ENCODE data around the gene AKIP1.
"Not testable (repeated sequence)": the region's sequence is repeated elsewhere in the genome, so short reads cannot be mapped to it uniquely, and the experiment has no call there.

The AKIP1 gene, protein sequence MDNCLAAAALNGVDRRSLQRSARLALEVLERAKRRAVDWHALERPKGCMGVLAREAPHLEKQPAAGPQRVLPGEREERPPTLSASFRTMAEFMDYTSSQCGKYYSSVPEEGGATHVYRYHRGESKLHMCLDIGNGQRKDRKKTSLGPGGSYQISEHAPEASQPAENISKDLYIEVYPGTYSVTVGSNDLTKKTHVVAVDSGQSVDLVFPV

DNA sequence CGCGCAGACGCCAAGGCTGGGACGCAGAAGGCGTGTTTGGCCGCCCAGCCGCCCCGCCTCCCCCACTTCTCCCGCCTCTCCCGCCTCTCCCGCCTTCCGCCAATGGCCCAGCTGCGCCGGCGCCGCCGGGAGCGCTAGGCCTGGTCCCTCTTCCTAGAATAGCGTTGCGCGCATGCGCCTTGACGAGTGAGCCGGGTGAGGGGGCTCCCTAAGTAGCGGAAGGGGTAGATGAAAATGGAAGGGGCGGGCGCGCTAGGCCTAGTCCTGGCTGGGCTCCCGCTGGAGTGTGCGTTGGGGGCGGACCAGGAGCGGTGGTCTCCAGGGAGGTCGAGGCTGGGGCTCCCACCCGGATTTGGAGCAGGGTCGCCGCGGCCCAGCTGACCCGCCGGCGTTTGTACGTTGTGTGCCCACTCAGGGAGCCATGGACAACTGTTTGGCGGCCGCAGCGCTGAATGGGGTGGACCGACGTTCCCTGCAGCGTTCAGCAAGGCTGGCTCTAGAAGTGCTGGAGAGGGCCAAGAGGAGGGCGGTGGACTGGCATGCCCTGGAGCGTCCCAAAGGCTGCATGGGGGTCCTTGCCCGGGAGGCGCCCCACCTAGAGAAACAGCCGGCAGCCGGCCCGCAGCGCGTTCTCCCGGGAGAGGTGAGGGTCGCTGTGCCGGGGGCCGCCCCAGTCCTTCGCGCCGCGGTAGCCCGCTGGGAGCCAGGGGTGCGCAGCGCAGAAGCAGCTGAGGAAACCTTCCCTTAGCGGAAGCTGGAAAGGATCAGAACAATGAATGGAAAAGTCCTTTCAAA lies at the start of gene AKIP1:
TSS of gene AKIP1 (plus strand) at position 161 of the 795 bp plus-strand sequence. CDS start at position 422, 261 bp downstream.
- DNase-seq: peak; percentile 72 to 83

DNA sequence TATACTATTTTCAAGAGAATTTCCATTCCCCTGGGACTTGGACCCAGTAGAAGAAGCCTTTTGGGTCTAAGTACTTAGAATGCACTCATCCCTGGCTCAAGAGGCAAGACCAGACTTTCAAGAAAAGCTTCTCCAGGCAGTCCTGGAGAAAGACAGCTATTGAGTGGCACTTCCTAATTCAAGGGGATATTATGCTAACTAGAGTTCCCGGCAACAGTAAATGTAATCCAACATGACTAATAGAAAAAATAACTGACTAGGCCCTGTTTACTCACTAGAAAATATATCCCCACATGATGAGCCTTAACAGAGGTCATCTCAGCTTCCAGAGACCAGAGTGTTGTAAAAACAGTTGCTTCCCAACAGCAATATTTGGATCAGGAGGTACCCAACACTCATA lies 47.2 kb upstream of the AKIP1 start:
- no peak for DNase-seq

DNA sequence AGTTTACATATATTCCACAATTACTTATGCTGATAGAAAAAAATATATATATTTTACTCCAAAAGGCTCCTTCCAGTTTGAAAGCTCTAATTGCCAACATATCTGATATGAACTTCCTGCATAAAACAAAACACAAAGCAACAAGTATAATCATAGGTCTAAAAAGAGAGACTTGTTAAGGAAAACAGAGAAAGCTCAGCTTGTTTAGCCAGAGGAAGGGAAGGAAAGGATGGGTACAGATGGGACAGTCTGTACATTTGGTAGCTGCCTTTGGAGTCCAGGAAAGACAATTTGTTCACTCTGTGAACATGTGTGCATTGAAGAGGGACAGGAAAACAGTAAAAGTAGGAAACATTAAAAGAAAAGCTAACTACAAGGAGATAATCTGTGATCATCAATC lies 45.7 kb upstream of the AKIP1 start:
- DNase-seq: no peak

DNA sequence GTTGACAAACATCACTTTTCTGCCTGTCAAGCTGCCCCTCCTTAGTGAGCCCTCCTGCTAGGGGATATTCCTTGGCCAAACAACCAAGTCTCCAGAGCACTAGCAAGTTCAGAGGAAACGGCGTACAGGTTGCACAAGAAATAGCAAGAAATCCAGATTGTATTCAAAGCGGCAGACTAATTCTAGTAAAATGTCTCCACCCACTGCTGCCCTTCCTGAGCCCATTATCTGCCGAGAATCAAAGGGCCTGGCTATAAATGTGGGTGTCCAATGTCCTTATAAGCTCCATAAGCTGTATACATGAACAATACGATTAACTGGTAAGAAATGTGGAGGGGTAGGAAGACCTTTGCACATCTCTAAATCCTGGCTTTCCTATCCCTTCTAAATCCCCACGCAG lies 44.0 kb upstream of the AKIP1 start:
- DNase-seq: no peak

DNA sequence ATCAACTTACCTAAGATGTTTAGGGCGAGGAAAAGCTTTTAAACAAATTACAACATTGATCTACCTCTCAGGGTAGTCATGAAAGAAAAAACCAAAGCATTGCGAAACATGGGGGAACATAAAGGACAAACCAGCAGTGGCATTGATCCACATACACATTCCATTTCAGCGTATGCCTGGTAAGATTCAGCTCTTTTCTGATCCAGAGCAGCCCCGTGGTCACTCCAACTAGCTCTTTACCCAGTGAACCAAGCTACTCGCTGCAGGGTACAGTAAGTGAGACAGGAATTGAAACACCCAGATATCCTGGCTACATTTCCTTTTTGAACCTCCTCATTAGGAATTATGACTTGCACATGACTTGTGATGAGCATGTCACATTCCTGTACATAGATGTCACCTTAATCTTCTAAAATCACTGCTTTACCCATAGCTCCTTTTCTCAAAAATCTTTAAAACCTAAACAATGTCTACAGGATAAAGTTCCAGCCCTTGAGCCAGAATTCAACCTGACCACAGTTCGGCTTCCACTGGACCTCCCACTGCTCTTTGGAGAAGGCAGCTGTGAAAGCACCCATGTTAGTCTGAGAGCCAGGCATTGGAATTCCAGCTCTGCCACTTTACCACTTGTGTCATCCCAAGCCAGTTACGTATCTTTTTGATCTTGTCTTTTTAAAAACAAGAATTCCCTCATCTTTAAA lies 42.9 kb upstream of the AKIP1 start:
- DNase-seq: no peak

DNA sequence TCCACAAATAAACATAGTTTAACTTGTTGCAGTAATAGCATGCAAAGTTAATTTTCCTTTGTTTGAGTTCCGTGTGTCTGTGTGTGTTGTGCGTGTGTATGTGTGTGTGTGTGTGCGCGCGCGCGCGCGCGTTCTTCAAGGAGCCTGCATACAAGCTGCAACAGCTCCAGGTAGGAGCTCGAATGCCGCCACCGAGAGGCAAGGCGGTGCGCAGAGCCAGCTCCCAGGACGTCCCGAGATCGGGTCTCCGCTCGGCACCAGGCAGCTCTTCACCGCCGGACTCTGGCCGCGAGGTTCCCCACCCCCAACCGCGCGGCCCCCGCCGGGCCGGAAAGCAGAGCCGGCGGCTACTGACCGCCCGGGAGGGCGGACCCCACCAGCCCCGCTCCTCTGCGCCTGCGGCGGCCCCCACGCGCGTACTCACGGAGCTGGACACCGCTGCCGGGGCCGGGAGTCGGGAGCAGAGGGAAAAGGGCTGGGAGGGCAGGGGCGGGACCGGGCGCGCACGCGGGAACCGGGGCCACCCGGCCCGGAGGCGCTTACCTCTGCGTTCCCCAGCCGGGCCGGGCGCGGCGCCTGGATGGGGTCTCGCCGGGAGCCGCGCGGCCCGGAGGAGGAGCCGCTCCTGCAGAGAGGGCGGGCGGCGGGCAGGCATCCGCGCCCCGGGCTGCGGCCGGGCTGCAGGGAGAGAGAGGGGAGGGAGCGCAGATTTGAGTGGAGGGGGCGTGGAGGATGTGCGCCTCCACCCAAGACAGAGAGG lies 40.4 kb upstream of the AKIP1 start:
- DNase-seq: peak in 1 of 2 experiments; percentile 7

DNA sequence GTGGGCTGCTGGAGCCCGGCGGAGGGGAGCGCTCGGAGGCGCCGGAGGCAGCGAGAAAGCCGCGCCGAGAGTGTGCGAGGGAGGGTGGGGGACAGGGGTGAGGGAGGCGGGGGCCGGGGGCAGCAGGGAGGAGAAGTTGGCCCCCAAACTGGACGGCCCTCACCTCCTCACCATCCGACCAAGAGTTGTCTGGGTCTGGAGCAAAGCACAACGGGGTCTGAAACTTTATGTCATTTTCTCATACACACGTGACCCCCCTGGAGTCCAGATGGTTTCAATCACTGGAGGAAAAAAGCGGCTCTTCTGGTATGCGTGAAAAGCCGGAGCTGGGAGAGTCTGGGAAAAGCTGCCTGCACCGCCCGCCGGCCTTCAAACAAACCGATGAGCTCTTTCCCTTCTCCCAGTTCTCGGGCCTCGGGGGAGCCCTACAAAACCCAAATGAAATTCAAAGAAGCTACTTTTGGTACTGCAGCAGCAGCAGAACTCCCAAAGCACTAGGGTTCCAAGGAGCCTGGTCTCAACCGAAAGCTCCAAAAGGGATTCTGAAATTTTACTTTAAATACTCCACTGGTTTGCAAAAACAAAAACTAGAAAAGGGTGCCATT lies 39.7 kb upstream of the AKIP1 start:
- no peak for DNase-seq

DNA sequence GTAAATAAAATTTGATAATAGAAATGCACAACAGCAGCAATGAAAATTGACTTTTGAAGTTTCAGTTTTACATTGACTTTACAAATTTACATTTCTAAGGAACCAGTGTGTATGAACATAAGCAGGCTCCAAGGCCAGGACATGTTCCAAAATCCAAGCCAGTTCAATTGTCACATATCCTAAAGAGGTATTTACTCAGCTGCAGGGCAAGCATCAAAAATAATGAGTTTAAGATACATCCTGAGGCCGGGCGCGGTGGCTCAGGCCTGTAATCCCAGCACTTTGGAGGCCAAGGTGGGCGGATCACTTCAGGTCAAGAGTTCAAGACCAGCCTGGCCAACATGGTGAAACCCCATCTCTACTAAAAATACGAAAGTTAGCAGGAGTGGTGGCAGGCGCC lies 39.0 kb upstream of the AKIP1 start:
- no peak for DNase-seq

DNA sequence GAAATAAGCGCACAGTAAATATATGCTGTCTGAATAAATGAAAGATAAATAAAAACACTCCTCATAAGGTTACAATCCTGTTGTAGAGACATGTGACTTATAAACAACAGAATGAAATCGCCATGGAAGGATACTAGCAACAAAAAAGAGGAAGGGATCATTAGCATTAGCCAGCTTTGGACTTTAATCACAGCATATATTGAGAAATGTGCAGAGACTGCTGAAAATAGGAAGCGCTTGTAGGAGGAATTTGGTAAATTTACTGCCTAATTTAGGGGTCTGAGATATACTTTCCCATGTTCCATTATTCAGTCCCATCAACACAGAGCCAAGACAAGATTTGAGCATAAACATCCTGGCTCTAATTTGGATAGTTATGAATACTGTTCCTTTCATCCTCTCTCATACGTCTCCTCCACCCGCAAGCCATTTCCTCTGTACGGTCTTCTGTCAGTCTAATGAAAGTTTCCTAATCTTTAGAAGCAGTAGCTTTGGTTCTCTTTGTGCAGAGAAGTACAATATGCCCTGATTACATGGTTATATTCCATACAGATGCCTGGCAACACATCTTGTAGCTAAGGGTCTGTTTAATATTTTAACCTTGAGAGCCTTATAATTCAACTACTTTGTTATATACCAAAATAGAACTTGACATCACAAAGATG lies 37.1 kb upstream of the AKIP1 start:
- DNase-seq: no peak

DNA sequence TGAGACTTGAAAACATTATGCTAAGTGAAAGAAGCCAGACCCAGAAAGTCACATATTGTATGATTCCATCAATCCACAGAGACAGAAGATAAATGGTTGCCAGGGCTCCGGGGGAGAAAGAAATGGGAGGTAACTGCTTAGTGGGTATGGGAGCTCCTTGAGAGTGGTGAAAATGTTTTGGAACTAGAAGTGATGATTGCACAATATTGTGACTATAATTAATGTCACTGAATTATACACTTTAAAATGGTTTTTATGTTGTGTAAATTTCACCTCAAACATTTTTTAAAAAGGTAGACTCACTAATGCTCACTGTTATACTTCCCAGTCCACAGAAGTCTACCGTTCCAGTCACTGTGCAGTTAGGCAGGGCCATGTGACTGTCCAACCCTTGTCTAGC lies 32.2 kb upstream of the AKIP1 start:
- DNase-seq: no peak

DNA sequence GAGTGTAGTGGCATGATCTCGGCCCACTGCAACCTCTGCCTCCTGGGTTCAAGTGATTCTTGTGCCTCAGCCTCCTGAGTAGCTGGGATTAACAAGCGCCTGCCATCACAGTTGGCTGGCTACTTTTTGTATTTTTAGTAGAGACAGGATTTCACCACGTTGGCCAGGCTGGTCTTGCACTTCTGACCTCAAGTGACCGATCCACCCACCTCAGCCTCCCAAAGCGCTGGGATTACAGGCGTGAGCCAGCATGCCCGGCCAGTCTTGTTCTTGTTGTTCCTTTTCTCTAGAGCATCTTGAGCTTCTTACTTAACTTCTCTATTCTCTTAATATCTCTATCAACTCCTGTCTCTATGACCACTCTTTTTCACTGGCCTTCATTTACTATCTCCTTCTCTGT lies 29.4 kb upstream of the AKIP1 start:
- not testable (repeated sequence) for DNase-seq

DNA sequence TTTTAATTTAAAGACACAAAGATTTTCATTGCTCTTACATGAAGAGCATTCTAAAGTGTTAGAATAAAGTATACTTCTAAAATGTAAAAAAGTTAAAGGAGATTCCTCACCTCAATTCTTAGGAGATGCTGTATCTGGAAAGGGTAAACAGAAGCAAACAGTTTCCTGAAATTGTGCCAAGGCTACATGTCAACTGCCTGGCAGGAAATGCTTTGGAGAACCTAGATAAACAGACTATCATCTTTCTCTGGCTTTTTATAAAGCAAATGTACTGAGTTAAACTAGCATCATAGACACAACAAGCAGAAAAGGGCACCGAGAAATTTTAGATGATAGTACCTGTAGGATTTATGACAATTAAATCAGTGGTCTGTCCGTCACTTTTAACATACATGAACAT lies 24.7 kb upstream of the AKIP1 start:
- no peak for DNase-seq

DNA sequence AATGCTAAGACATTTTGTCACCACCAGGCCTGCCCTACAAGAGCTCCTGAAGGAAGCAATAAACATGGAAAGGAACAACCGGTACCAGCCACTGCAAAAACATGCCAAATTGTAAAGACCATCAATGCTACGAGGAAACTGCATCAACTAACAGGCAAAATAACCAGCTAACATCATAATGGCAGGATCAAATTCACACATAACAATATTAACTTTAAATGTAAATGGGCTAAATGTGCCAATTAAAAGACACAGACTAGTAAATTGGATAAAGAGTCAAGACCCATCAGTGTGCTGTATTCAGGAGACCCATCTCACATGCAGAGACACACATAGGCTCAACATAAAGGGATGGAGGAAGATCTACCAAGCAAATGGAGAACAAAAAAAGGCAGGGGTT lies 19.8 kb upstream of the AKIP1 start:
- DNase-seq: not testable (repeated sequence)

DNA sequence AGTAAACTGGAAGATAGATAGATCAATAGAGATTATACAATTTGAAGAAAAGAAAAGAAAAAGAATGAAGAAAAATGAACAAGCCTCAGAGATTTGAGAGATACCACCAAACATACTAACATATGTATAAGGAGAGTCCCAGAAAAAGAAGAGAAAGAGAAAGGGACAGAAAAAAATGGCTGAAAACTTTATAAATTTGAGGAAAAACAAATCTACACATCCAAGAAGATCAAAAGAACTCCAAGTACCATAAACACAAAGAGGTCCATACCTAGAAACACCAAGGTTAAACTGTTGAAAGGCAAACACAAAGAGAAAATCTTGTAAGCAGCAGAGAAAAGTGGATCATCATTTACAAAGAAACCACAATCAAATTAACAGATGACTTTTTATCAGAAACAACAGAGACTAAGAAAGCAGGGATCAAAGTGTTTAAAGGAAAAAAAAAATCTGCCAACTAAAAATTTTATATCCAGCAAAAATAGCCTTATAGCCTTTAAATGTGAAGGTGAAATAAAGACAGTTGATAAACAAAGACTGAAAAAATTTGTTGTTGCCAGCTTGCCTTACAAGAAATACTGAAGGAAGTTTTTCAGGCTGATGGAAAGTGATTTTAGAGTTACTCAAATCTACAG lies 11.8 kb upstream of the AKIP1 start:
- DNase-seq: no peak

DNA sequence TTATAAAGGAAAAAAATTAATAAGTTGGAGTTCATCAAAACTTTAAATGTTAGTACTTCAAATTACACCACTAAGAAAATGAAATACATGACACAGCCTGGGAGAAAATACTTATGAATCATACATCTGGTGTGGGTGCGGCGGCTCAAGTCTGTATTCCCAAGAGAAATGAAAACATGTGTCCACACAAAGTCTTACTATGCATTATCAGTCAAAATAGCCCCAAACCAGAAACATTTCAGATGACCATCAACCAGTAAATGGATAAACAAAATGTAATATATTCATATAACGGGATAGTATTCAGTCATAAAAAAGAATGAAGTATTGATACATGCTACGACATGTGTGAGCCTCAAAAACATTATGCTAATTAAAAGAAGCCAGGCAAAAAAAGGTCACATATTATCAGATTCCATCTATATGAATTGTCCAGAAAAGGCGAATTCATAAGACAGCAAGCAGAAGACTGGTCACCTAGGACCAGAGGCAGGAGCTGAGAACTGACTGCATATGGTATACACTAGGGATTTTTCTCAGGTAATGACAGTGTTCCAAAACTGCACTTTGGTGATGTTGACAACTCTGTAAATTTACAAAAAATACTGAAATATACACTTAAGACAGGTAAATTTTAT lies 5.3 kb upstream of the AKIP1 start:
- DNase-seq: no peak

DNA sequence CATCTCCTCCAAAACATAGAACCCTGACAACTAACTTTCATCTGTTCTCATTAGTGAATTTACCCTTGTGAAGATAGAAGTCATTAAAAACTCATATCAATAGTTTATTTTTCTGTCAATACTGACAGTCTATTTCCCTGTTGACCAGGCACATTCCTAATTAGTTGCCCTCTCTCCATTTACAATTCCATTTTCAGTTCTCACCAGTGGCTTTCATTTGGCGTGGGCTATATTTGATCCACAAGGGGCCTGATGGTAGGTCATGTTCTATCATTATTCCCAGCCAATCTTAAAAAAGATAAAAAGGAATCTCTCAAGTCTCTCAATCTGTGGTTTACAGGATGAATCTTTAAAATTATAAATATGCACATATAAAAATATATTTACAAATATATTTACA lies 3.9 kb upstream of the AKIP1 start:
- no peak for DNase-seq

DNA sequence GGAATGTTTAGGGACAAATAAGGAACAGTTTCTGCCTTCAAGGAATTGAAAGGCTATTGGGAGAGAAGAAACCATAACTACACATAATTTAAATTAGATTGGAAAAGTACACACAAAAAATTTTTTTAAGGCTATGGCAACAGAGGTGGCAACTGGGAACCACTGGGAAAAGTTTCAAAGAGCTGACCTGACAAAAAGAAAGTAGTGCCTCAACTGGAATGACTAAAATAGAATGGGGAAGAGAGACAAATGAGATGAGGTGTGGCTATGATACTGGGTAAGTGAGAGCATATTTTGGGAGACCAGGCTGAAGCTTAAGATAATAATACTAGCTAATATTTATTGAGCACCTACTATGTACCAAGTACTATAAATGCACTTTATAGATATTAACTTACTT lies 2.9 kb upstream of the AKIP1 start:
- DNase-seq: no peak

DNA sequence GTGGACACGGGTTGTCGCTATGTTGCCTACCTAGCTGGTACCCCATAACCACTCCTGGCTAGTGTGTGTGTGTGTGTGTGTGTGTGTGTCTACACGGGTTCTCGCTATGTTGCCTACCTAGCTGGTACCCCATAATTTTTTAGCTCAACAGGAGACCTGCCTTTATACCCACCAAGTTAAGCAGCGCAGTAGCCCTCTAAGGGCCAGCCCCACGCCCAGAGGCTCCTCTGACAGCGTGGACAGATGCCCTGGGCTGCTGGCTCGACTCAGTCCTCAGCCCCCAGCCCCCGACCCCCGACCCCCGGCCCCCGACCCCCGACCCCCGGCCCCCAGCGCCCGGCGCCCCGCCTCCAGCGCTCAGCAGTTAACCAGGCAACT lies 351 bp upstream of the AKIP1 start:
- DNase-seq: no peak

DNA sequence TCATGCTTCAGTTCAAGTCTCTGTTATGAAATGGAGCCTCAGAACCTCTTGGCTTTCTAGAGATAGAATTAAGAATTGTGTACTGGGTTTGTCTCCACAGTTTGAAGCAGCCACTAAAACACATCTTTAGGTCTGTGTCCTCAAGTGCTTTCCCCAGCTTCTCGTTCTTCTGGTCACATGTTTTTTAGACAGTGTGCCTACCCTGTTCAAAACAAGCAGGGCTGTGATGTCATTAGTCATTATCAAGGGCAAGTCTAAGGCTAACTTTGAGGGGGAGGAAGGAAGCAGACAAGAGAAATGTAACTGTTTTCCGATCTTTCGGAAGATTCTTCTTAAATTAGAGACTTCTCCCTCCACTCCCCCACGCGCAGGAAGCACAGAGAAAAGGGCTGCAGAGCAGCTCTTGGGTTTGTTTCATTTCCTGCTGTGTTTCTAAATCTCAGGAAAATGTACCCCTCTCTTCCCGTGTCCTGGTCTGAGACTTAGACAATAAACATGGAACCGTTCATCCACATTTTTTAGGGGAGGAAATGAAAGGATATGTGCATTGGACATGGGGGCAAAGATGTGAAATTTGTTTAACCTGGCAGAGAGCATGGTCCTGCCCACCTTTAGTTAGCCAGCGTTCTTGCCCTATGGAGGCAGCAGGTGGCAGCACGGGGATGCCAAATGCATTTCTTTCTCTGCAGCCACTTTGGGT lies 3.1 kb downstream of the AKIP1 start:
- peak; percentile 26 for DNase-seq

DNA sequence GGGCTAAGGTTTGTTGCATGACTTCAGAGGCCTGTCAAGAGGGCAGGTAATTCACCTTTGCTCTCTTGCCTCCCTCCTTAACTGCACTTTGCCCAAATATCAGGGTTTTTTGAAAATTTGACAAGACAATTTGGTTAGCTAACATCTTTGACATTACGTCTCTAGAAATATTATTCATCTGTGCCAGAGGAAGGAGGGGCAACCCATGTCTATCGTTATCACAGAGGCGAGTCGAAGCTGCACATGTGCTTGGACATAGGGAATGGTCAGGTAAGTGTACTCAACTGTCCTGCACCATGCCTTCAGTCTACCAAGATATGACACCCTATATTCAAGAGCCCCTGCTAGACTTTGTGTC lies 3.7 kb downstream of the AKIP1 start:
- DNase-seq: no peak
